SKM-1 treated with dmso at 0.1 percent for 144 hours (cell line): ENCODE data around the gene NCK2.
A peak's percentile ranks its signal among the peaks of the same experiment; 100 is the strongest.

Experiments used
- DNase-seq: peaks from one replicate; lab custom pipeline; 2025; ENCODE audit not compliant: unreplicated experiment; lab: John Stamatoyannopoulos, UW

The NCK2 gene

GRCh38 chr2:105734762-105735538, 9.8 kb upstream of the NCK2 start:
- DNase-seq = peak; percentile 12

GRCh38 chr2:105736145-105736544, 8.6 kb upstream of the NCK2 start:
- DNase-seq = no peak

GRCh38 chr2:105737980-105738657, 6.6 kb upstream of the NCK2 start:
- DNase-seq = no peak

- DNase-seq = no peak
Measured at GRCh38 chr2:105738658-105739241, 6.0 kb upstream of the NCK2 start.

- DNase-seq = no peak
Measured at GRCh38 chr2:105739426-105739825, 5.3 kb upstream of the NCK2 start.

GRCh38 chr2:105739944-105740530, 4.7 kb upstream of the NCK2 start:
- DNase-seq = no peak

GRCh38 chr2:105741174-105741573, 3.5 kb upstream of the NCK2 start:
- no peak for DNase-seq

- DNase-seq = no peak
Measured at GRCh38 chr2:105741617-105742016, 3.1 kb upstream of the NCK2 start.

- DNase-seq = peak; percentile 45
Measured at GRCh38 chr2:105744091-105744908, 412 bp upstream of the NCK2 start.

GRCh38 chr2:105746177-105747080, 1.7 kb downstream of the NCK2 start:
- DNase-seq = no peak

GRCh38 chr2:105747254-105747894, 2.7 kb downstream of the NCK2 start:
- no peak for DNase-seq

GRCh38 chr2:105747991-105748390, 3.3 kb downstream of the NCK2 start:
- DNase-seq = no peak

GRCh38 chr2:105748566-105748965, 3.9 kb downstream of the NCK2 start:
- DNase-seq = no peak

GRCh38 chr2:105749583-105750400, 5.1 kb downstream of the NCK2 start:
- no peak for DNase-seq

- no peak for DNase-seq
Measured at GRCh38 chr2:105750735-105751134, 6.0 kb downstream of the NCK2 start.

- DNase-seq = no peak
Measured at GRCh38 chr2:105751272-105751671, 6.6 kb downstream of the NCK2 start.

GRCh38 chr2:105752691-105753358, 8.1 kb downstream of the NCK2 start:
- DNase-seq = no peak

GRCh38 chr2:105753380-105753779, 8.7 kb downstream of the NCK2 start:
- no peak for DNase-seq
